Endothelial cell of umbilical vein (primary cell): Measurements from ENCODE around the gene DECR2. TPM values are rescaled to one million over a fixed set of nuclear protein-coding genes. Genes with fewer than 3 reads are reported as not detected.

Experiments used
- BruUV-seq: library from RNA; stranded (reverse); fragments of 400-500 nt; replicated peaks from 2 replicates; lab custom pipeline; 2021; lab: Mats Ljungman, UMichigan
- CTCF ChIA-PET: fragments of 300-600, 350-600 bp; sonication (Branson Sonifier 250); formaldehyde crosslinking; loops from one replicate; lab custom pipeline; 2021; ENCODE audit warnings: antibody characterized with exemption, inconsistent platforms; lab: Charles Lee
- POLR2A ChIA-PET: fragments of 300-600, 350-600 bp; sonication (Branson Sonifier 250); formaldehyde crosslinking; loops from one replicate; lab custom pipeline; 2021; ENCODE audit warnings: antibody characterized with exemption, inconsistent platforms; lab: Charles Lee
- DNase-seq: peaks from one replicate; pipeline ENCODE4 v3.0.0-alpha.2; 2011; ENCODE audit warnings: low read depth, low spot score
- FAIRE-seq: peaks from 2 replicates; lab custom pipeline; 2011; peaks lifted over from hg19 to GRCh38; lab: Jason Lieb, UNC
- H2AFZ ChIP-seq: 2 replicates; pipeline ENCODE4 v1.6.0; 2012; ENCODE audit warnings: low read depth, low read length, control low read depth, inconsistent platforms
- H3K27ac ChIP-seq: 2 replicates; pipeline ENCODE4 v1.5.1; 2011; ENCODE audit warnings: low read depth, mild to moderate bottlenecking, control low read depth, low read length, moderate library complexity; ENCODE audit not compliant: insufficient read depth
- H3K27me3 ChIP-seq, 2 experiments: 2 replicates each; pipeline versions ENCODE4 v1.6.0 to v1.6.1; 2011; ENCODE audit warnings: low read length in 2 of 2, mixed read lengths in 1 of 2; ENCODE audit not compliant: control insufficient read depth in 2 of 2, insufficient read depth in 2 of 2
- H3K36me3 ChIP-seq, 2 experiments: 2 replicates in 1 of 2; 3 replicates in 1 of 2; pipeline ENCODE4 v1.5.1; 2011; ENCODE audit warnings: low read length in 2 of 2, mild to moderate bottlenecking in 1 of 2, moderate library complexity in 1 of 2; ENCODE audit not compliant: control insufficient read depth in 2 of 2, insufficient read depth in 2 of 2; ENCODE audit errors: extremely low read depth in 1 of 2
- H3K4me1 ChIP-seq: 3 replicates; pipeline ENCODE4 v1.5.1; 2011; ENCODE audit warnings: mild to moderate bottlenecking, low read length; ENCODE audit not compliant: control insufficient read depth, insufficient read depth; ENCODE audit errors: extremely low read depth
- H3K4me2 ChIP-seq: 2 replicates; pipeline ENCODE4 v1.6.1; 2011; ENCODE audit warnings: low read length, control low read depth, mixed read lengths; ENCODE audit not compliant: insufficient read depth
- H3K4me3 ChIP-seq, 3 experiments: fragments of 200-600 bp in 1 of 3; sonication (generic), shearing (Covaris generic) in 1 of 3; replicated peaks in 1 of 3; 2 replicates each; pipeline ENCODE4 v1.5.1; 2011 to 2016; ENCODE audit warnings: control low read depth in 3 of 3, low read length in 3 of 3, mild to moderate bottlenecking in 2 of 3, inconsistent platforms in 1 of 3, low read depth in 1 of 3, moderate library complexity in 1 of 3; ENCODE audit not compliant: insufficient read depth in 1 of 3
- H3K79me2 ChIP-seq: 2 replicates; pipeline ENCODE4 v1.6.0; 2012; ENCODE audit warnings: low read length, inconsistent platforms; ENCODE audit not compliant: control insufficient read depth, insufficient read depth
- H3K9ac ChIP-seq: replicated peaks from 2 replicates; pipeline ENCODE3; 2011; ENCODE audit warnings: low read length, control low read depth; ENCODE audit not compliant: insufficient read depth; ENCODE audit errors: extremely low read depth
- H3K9me1 ChIP-seq: replicated peaks from 3 replicates; pipeline ENCODE4 v1.6.0; 2011; ENCODE audit warnings: mild to moderate bottlenecking, low read length; ENCODE audit not compliant: control insufficient read depth, insufficient read depth; ENCODE audit errors: extremely low read depth
- H3K9me3 ChIP-seq: replicated peaks from 2 replicates; pipeline ENCODE4 v1.5.1; 2012; ENCODE audit warnings: low read length, inconsistent platforms; ENCODE audit not compliant: control insufficient read depth, insufficient read depth
- H4K20me1 ChIP-seq: replicated peaks from 2 replicates; pipeline ENCODE3; 2011; ENCODE audit warnings: mild to moderate bottlenecking, low read length; ENCODE audit not compliant: control insufficient read depth, insufficient read depth; ENCODE audit errors: extremely low read depth
- CTCF ChIP-seq, 2 donors: IDR thresholded peaks; 1 replicate in 1 of 2; 2 replicates in 1 of 2; pipeline ENCODE4 v1.5.1; 2011; ENCODE audit warnings: low read length in 2 of 2, mild to moderate bottlenecking in 2 of 2, moderate library complexity in 2 of 2, control low read depth in 1 of 2, inconsistent platforms in 1 of 2, low read depth in 1 of 2; ENCODE audit not compliant: insufficient read depth in 1 of 2; ENCODE audit errors: extremely low read depth in 1 of 2
- EZH2 ChIP-seq: IDR thresholded peaks from 2 replicates; pipeline ENCODE4 v1.6.1; 2012; ENCODE audit warnings: borderline replicate concordance, low read depth, mild to moderate bottlenecking, moderate library complexity, low read length, inconsistent platforms; ENCODE audit not compliant: severe bottlenecking
- GATA2 ChIP-seq: IDR thresholded peaks from 2 replicates; pipeline ENCODE4 v1.7.0; 2011; ENCODE audit warnings: low read depth, mild to moderate bottlenecking, moderate library complexity, mixed read lengths, low read length; ENCODE audit not compliant: insufficient read length, insufficient read depth
- JUN ChIP-seq: IDR thresholded peaks from 2 replicates; pipeline ENCODE4 v1.6.1; 2011; ENCODE audit warnings: borderline replicate concordance, low read depth; ENCODE audit not compliant: insufficient read length, insufficient read depth
- MAX ChIP-seq: IDR thresholded peaks from 2 replicates; pipeline ENCODE4 v1.6.1; 2011; ENCODE audit not compliant: insufficient read depth, insufficient read length
- POLR2A ChIP-seq: IDR thresholded peaks from 2 replicates; pipeline ENCODE4 v1.6.1; 2012; ENCODE audit warnings: low read depth, mild to moderate bottlenecking, control low read depth, low read length
- POLR2AphosphoS5 ChIP-seq: IDR thresholded peaks from 2 replicates; pipeline ENCODE4 v1.6.1; 2012; ENCODE audit warnings: low read depth, mild to moderate bottlenecking, control low read depth, low read length, moderate library complexity; ENCODE audit not compliant: insufficient read depth
- dilution Hi-C: fragments of 300-500 bp; cut with MboI; formaldehyde crosslinking; loops from one replicate; pipeline ENCODE4 v1.15.0; 2019; ENCODE audit warnings: low sequenced_read_pairs; ENCODE audit not compliant: extremely low pct_ligation_motif_present
- intact Hi-C: fragments of 100-400 bp; cut with micrococcal nuclease; formaldehyde crosslinking; loops from one replicate; pipeline ENCODE4 v1.10.0; 2022
- polyA plus RNA-seq, 4 experiments: library from polyadenylated mRNA; depleted of rRNA in 3 of 4; stranded (reverse) in 3 of 4; unstranded in 1 of 4; fragments of >200 nt; gene quantifications; 2 replicates each; pipeline versions ENCODE4 v1.2.1 to v1.2.3, GENCODE V29; 2011 to 2012; ENCODE audit warnings: missing spikeins in 1 of 4
- total RNA-seq: library from RNA; stranded (reverse); gene quantifications from 2 replicates; pipeline ENCODE4 v1.2.3, GENCODE V29; 2021

Gene DECR2
- total and polyA plus RNA-seq, 2 donors (not counting 3 experiments of a cell fraction or from before 2014, with no cell fraction given), result 28.3 to 46.5 TPM

DNA sequence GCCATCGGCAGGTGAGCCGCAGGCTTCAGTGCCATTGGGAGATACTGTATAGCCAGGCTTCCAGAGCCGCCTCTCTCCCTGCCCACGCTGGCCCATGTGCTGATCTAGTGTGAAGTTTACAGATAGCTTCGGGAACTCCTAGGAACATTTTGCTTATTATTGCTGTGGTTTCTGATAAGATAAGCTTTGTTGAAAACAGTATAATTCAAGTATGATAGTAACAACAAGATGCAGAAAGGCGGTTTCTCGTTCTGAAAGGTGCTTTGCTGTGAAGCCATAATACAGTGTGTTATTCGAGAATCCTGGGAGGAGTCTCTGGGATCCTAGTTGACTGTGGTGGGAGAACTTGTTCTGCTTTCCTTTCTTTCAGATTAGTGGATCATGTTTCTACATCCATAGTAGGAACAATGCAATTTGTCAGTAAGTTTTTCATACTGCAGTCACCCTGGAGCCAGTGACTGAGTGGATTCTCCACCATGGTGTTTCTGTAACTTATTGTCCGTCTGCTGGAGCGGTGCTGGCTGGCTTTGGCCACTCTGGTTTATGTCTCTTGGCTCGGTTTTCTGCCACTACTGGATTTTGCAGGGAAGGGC lies 55.3 kb downstream of the DECR2 start:
- peaks cover 20% of the 10 kb centered on the region for H3K4me1 ChIP-seq
- FAIRE-seq (peak; percentile 74), DNase-seq (peak; percentile 56)
- H2AFZ ChIP-seq, result no peak overlapping the region
- H3K27me3 ChIP-seq, result no peaks in the 10 kb centered on the region
- peaks cover 20% of the 10 kb centered on the region for H3K79me2 ChIP-seq
- ChIA-PET CTCF (interaction anchor here (0.6 to 2.2 kb wide), 5 partner anchors 17 to 66 kb away, joined by 3 to 7 read pairs (median 3); partner anchors contain the start of gene RAB11FIP3), POLR2A (no interaction called here)
- intact Hi-C loops, result no loop called here
- H3K9me3 ChIP-seq, result no peaks in the 10 kb centered on the region
- no peaks in the 10 kb centered on the region for H3K9me1 ChIP-seq
- H3K4me3 ChIP-seq, result no peak overlapping the region
- peak overlapping the region; percentile 83 for H3K9ac ChIP-seq
- H4K20me1 ChIP-seq, result no peaks in the 10 kb centered on the region
- dilution Hi-C loops, result no loop called here
- H3K27ac ChIP-seq, result peak overlapping the region; percentile 97
- no peaks in the 10 kb centered on the region for H3K36me3 ChIP-seq
- no peak for TF ChIP-seq EZH2
- no peak for TF ChIP-seq MAX
- BruUV-seq, result no TSS peak
- H3K4me2 ChIP-seq, result peak overlapping the region; percentile 28

DNA sequence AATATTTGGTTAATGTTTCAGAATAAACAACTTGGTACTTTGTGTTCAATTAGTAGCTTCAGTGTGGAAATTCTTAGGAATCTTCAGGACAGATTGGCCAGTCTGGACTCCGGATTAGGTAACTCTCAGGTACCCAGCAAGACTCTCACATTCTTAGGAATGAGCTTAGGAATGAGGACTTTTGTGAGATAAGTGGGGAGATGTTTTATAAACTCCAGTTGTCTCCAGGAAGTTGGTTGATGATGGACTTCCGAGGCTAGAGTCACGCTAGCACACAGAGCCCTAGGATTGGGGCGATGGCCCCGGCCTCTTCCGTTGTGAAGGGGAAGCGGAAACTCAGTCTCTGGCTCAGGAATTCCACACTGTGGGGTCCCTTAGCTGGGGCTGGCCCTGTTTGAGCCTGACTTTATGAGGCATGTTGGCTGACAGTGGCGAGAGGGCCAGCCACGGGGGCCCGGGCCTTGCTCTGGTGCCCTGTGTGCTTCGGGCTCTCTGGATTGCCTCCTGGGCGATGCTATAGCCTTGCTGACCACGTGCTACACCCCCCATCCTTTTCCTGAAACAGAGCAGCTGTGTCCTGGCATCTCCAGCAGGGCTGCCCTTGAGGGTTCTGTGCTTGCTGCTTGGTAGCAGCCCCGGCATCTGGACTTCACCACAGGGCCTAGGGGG lies 56.2 kb downstream of the DECR2 start:
- Histone ChIP-seq H3K9ac (peak overlapping the region; percentile 83), H3K27me3 (no peaks in the 10 kb centered on the region), H3K4me1 (peaks cover 20% of the 10 kb centered on the region), H3K9me1 (no peaks in the 10 kb centered on the region), H3K4me3 (no peak overlapping the region), H3K4me2 (peak overlapping the region; percentile 28), H4K20me1 (no peaks in the 10 kb centered on the region), H2AFZ (no peak overlapping the region), H3K79me2 (peaks cover 20% of the 10 kb centered on the region), H3K36me3 (no peaks in the 10 kb centered on the region), H3K9me3 (no peaks in the 10 kb centered on the region), H3K27ac (peak overlapping the region; percentile 97)
- FAIRE-seq, result peak; percentile 93
- dilution Hi-C loops, result no loop called here
- TSS peak; percentile 92 for BruUV-seq
- POLR2A ChIA-PET, result interaction anchor here (0.6 kb wide), 1 partner anchor 408 kb away, joined by 7 read pairs; no protein-coding TSS in a partner anchor
- CTCF ChIA-PET, result interaction anchor here (0.8 to 2.2 kb wide), 4 partner anchors 9 to 67 kb away, joined by 3 to 7 read pairs (median 4); partner anchors contain the start of gene RAB11FIP3
- TF ChIP-seq POLR2AphosphoS5 (peak; percentile 57), POLR2A (peak; percentile 36), JUN (peak; percentile 54), EZH2 (no peak), CTCF (IDR thresholded peaks at IDR 0.05; ENCODE audit: extremely low read depth in 1 of 2, insufficient read depth in 1 of 2, low read depth in 1 of 2, low read length in 2 of 2) (peak in 1 of 2 donors; percentile 16), GATA2 (no peak), MAX (peak; percentile 93)
- intact Hi-C loops, result loop anchor here (1.0 kb wide), 2 partner anchors 19 to 34 kb away; no protein-coding TSS in a partner anchor
- peak; percentile 77 for DNase-seq
